Mucosa of descending colon (tissue), 3 donors: ENCODE data around the gene DCAF5. TPM values are rescaled to one million over a fixed set of nuclear protein-coding genes. Genes with fewer than 3 reads are reported as not detected.

Source experiments
- ATAC-seq: fragments of 200-7000 bp; cut with Tn5 transposase; one replicate; pipeline ENCODE4 v1.9.1; 2020; ENCODE audit warnings: mild to moderate bottlenecking, moderate library complexity
- DNase-seq, 3 donors: peaks; one replicate each; pipeline ENCODE4 v3.0.0-alpha.2; 2020
- H3K36me3 ChIP-seq: fragments of 200-600 bp; one replicate; pipeline ENCODE4 v1.8.0; 2021; ENCODE audit warnings: low read depth, mild to moderate bottlenecking
- H3K4me1 ChIP-seq: fragments of 200-600 bp; one replicate; pipeline ENCODE4 v1.8.0; 2021; ENCODE audit warnings: low read depth, mild to moderate bottlenecking
- H3K4me3 ChIP-seq: fragments of 200-600 bp; one replicate; pipeline ENCODE4 v1.8.0; 2021; ENCODE audit warnings: mild to moderate bottlenecking
- H3K9me3 ChIP-seq: fragments of 200-600 bp; one replicate; pipeline ENCODE4 v1.8.0; 2021; ENCODE audit warnings: mild to moderate bottlenecking
- CTCF ChIP-seq: fragments of 200-600 bp; IDR thresholded peaks from one replicate; pipeline ENCODE4 v1.8.0; 2022; ENCODE audit warnings: antibody characterized with exemption, mild to moderate bottlenecking
- intact Hi-C, 2 donors: fragments of 100-400 bp; cut with DNase I in 1 of 2; cut with micrococcal nuclease in 1 of 2; formaldehyde crosslinking; loops; one replicate each; pipeline versions ENCODE4 v1.11.0 to v1.11.1; 2022; cut with DNase I, micrococcal nuclease
- total RNA-seq, 3 donors: library from RNA; stranded (reverse); fragmentation: NEBNext Ultra II Directional in 2 of 3; extraction: Animal tissue kit (Norgen Biotek cat#: 25700) in 2 of 3; gene quantifications; one replicate each; pipeline versions ENCODE4 v1.2.1 to v1.2.4, GENCODE V29; 2021 to 2023
- donor health status: DM: no; HTN: no; CAD: no; lungs with moderate emphysema.
- donor health status: DM: no; HTN: no; CAD: no.
- donor health status: DM: no; HTN: yes; CAD: no.

The DCAF5 gene
- total RNA-seq, 3 donors from 2014 or later, result 36.4 to 71.4 (median 46.9) TPM

GRCh38 chr14:69001375-69001774 lies 151.5 kb downstream of the DCAF5 start:
- intact Hi-C loops, result no loop called here
- H3K4me1 ChIP-seq, result no peaks in the 10 kb centered on the region
- ATAC-seq (no peak), DNase-seq (no peak)
- H3K4me3 ChIP-seq, result no peak overlapping the region
- no peaks in the 10 kb centered on the region for H3K36me3 ChIP-seq
- no peaks in the 10 kb centered on the region for H3K9me3 ChIP-seq
- no peak for TF ChIP-seq CTCF

Other genes starting within 250 kb of the DCAF5 start
- 100 to 1,000 TPM in 2 of 3 donors, 10 to 100 TPM in 1; 93.7 to 607 (median 128) TPM for gene ACTN1, start 173.8 kb downstream of the DCAF5 start, total RNA-seq
- gene EXD2, start 38.4 kb upstream of the DCAF5 start, total RNA-seq, result 10 to 100 TPM; 20.9 to 28.6 (median 27.2) TPM
- 1 to 10 TPM in 2 of 3 donors, under 1 TPM in 1; 0.87 to 6.4 (median 1.8) TPM for gene GALNT16, start 107.0 kb upstream of the DCAF5 start, total RNA-seq
- 100 to 1,000 TPM; 107 to 144 (median 125) TPM for gene ERH, start 245.2 kb upstream of the DCAF5 start, total RNA-seq
- gene SLC39A9, start 245.6 kb upstream of the DCAF5 start, total RNA-seq, result 10 to 100 TPM; 52.5 to 82.9 (median 78.5) TPM